Measurements from ENCODE around the gene SLC35D2.
"Not testable (repeated sequence)": the region's sequence is repeated elsewhere in the genome, so short reads cannot be mapped to it uniquely, and the experiment has no call there.

SLC35D2 gene

DNA sequence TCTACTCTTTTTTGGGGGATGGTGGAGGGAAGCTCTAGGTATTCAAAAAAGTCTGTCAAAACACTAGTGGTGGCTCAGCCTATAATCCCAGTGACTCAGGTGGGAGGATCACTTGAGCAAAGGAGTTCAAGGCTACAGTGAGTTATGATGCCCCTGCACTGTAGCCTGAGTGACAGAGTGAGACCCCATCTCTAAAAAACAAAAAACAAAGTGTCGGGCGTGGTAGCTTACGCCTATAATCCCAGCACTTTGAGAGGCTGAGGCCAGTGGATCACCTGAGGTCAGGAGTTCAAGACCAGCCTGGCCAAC is 15.8 kb upstream of the SLC35D2 start:
- DNase-seq = no peak

DNA sequence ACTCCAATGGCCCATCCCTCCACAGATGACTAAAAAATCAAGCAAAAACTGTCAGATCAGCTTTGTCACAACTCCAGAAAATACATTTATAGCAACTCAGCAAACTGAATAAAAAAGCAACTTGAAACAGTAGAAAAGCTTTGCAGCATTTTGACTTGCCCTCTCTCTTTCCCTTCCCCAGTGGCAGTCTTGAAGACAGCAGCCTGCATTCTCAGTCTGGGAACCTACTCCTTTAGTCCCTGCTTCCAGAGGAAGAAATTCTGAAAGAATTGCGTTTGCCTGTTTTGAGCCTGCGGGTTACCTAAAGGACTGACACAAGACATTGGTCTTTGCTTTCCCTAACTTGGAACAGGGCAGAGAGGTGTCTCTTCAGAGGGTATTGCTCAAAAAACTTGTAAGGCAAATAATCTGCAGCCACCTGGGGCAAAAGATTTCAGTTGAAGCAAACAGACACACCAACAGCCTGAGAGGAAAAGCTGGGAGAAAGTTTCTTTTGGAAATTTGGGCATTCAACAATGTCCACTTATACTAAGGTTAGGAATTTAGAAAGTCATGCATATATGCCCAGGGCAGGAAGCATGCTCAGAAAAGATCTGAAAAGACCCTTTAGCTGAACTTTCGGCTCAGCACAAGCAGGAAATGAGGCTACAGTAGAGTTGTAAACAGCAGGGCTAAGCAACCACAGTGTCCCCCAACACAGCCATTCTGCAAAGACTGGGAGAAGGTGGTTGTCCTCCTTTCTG is 15.2 kb upstream of the SLC35D2 start:
- no peak for DNase-seq

DNA sequence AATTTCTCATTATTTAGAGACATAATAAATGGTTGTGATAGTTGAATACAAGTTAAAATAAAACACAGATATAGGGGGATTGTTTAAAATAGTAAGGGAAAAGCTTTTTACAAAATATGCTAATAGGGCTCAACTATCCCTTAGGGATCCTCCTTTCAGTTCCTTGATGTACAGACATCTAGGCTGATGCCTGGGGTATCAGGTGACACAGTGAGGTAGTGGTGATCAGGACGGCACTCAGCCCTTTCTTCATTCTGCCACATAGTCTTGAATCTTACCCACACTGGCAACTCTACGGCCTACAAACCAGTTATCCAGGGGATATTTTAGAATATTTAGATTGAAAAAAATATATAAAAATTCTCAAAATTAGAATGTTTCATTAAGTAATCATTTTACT is 12.5 kb upstream of the SLC35D2 start:
- no peak for DNase-seq

DNA sequence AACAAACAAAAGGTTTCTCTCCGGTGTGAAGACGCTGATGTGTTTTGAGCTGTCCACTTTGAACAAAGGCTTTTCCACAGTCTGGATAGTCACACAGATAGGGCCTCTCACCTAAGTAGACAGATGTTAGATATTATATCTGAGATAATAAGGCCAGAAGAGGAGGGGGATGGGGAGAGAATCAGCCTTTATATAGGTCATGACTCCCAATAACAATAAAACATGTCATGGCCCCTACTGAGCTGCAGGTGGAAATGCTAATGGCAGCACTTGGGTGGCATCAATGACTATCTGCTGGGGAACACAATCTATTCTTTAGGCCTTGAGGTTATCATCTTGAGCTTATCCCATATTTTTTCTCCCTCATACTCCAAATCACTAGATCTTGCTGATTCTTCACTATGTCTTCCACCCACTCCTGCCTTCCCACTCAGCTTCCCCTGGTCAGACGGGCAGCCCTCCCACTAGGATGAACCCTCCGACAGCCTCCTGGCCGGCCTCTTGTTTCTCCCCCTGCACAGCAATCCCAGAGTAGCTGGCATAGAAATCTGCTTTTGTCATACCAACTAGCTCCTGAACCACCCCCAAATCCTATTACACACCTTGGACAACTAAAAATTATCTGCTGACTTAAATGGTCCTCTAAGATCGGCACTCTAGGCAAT is 11.5 kb upstream of the SLC35D2 start:
- no peak for DNase-seq

DNA sequence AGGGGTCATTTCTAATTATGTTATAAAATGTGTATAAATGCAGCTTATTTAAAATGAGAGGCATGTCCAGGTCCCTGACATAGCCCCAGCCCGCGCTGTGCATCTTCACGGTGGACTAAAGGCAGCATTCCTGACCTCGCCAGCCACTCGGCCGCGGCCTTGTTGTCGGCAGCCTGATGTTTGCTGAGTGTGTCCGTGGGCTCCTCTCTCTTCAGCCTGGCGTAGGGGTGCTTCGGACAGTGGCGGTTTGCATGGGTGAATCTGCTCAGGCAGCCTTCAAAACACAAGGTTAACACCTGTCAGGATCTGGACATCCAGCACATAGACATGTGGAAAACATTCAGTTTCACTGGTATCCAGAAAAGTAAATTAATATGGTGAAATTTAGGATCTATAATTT is 8.8 kb upstream of the SLC35D2 start:
- no peak for DNase-seq

DNA sequence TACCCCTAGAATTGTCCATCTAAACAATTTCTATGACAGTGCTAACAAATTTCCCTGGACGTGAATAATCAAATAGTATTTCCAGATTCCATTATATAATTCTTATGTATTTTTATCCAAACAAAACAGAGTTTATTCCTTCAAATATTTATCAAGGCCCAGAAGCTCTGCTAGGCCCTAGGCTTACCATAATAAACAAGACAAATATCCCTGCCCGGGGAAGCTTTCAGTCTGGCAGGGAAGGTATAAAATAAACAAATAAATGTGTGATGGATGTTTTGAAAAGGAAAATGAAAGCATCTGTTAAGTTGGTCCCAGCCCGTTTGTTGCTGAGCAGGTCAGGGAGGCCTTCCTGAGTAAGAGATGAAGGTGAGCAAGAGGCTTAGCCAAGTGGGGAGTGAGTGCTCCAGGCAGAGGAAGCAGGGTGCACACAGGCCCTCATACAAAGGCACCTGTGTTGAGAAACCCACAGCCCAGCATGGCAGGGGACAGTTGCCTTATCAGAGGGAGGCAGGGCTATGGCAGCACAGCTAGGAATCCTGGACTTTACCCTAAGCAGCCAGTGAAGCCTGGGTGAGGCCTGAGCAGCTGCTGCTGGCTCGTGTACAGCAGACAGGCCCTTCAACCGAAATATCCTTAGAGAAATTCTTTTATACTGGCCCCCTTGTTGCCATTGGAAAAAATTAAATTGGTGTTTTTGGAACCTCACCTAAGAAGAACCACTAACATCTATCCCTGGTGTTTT is 7.7 kb upstream of the SLC35D2 start:
- DNase-seq = no peak

DNA sequence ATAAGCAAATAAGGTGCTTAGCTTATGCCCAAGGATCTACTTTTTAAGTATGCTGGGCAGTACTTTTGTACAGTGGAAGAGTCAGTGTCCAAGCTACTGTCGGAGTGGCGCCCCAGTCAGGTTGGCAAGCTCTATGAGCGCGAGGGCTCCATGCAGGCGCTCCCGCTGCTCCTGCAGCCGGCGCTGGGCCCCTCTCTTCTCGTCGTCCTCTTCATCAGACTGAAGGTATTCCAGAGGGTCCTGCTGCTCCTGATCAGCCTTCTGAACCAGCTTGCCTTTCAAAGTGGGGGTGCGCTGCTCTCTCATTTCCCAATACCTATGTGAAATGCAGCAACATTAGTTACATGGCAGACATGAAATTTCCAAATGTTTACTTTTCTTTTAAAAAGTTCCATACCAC is 4.6 kb upstream of the SLC35D2 start:
- DNase-seq = no peak

DNA sequence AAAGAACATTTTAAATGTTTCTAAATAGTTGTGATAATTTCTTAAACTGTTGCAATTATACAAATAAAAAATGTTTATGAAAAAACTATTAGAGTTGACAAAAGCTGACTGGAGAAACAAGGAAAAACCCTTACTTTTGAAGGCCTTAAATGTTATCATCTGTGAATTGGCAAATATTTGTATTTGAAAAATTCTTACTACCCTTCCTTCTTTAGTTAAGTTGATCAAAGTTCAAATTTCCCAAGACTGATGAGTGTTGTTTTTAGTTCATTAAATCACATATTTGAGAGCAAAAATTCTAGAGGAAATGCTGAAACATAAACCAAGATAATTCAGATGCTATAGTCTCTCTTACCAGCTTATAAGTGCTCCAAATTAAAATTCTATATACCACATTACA is 2.6 kb upstream of the SLC35D2 start:
- no peak for DNase-seq

DNA sequence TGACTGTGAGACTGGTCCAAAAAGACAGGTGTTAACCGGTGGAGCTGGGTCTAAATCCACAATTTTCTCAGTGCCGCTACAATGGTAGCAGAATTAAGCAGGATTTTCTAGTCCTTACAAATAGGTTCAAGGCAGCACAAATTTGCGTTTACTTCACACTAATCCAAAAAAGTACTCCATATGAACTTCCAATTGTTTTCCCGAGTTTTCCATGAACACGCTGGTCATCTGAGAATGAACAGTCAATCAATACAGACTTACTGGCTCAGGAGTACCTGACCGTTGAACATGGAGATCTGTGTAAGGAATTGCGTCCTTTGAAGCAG is 709 bp downstream of the SLC35D2 start:
- no peak for DNase-seq

DNA sequence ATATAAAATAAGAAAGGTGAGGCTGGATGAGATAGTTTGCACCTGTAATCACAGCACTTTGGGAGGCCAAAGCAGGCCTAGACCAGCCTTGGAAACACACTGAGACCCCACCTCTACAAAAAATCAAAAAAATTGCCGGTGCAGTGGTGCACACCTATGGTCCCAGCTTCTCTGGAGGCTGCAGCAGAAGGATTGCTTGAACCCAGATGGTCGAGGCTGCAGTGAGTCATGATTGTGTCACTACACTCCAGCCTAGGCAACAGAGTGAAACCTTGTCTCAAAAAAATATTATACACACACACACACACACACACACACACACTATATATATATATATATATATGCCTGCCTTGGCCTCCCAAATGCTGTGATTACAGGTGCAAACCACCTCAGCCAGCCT is 1.3 kb downstream of the SLC35D2 start:
- no peak for DNase-seq

DNA sequence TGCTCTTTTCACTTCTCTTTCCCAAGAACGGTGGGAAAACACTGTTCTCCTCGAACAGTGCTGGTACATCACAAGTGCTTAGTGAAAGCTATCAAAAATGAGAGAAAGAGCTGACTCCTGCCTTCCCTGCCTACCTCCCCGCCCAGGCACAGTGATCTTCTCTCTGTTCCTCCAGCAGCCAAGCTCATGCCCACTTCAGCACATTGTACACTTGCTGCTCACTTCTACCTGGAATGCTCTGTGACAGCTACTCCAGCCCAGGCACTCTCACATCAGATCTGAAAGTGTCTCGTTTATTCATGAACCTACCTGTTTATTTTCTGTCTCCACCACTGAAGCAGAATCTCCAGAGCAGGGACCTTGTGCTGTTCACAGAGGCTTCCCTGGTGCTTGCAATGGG is 1.8 kb downstream of the SLC35D2 start:
- DNase-seq = no peak

DNA sequence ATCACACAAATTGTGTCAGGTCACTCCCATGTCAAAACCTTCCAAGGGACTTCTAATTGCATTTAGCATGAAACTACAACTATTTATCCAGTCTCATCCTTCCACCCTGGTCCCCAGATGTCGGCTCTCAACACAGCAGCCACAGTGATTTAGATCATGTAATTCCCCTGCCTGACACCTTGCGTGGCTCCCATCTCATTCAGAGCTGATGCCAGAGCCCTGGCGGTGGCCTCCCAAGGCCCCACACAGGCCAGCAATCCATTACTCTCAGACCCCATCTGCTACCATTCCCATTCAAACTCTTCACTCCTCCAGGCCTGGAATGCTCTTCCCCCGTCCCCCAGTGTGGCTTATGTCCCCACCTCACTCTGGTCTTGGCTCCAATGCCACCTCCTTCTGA is 2.4 kb downstream of the SLC35D2 start:
- DNase-seq = no peak

DNA sequence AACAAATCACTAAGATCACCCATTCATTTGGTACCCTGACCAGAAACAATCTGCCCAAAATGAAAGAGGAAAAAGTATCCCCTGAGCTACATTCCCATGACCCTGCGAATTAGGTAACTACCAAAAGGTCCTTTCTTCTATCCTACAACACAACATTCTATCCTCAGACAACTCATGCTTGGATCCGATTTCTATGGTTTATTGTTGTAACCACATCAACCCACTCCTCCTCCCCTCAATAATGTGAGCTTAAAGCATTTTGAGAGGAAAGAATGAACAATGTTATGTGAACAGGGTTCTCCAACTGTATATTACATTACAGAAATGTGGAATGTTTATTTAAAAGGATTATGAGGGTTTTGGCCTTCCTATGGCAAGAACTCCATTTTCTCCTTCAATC is 4.0 kb downstream of the SLC35D2 start:
- peak; percentile 10 for DNase-seq

DNA sequence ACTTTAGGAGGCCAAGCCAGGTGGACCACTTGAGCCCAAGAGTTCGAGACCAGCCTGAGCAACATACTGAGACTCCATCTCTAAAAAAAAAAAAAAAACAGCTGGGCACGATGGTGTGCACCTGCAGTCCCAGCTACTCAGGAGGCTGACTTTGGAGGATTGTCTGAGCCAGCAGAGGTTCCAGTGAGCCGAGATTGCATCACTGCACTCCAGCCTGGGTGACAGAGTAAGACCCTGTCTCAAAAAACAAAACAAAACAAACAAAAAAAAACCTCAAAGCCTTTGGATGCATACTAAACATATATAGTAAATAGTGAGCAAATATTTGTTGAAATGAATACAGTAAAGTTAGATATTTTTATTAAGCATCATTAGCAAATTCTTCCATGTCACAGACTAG is 5.3 kb downstream of the SLC35D2 start:
- DNase-seq = no peak

DNA sequence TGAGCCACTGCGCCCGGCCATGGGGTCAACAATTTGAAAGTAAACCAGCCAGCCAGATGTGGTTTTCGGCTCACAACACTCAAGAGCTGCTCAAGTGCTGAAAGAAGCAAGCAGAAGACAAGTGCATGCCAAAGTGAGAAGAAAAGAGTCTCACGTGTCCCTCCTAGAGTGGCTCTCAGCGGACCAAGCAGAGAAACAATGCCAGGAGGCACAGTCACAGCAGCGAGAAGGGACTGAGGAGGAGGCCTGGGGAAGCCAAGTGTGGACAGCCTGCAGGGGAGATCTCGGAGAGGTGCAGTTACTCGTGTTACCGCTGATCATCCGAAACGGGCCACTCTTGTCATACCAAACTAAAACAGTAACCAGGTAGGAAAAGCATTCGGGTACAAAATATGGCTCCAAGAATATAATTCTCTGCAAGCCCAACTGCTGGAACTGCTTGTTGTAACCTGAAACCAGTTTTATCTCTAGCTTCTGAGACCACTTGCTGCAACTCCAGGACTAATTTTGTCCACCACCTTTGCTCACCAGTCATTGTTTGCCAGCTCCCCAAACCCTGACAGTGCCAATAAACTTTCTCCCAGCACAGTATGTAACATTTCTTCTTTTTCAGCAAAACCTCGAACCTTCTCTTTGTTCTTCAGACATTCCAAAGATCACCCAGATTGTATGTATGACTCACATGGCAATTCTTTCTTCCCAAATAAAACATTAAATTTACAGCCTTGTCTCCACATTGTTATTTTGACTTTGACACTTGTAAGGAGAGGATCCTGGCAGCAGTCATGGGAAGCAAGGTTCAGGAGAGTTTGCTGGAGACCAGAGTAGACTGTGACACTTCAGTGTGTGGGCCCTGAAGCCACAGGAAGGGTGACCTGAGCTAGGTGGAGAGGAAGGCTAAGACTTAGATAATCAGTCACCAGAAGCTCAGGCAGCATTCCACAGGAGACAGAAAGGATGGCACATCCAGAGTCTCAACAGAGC is 6.3 kb downstream of the SLC35D2 start:
- no peak for DNase-seq

DNA sequence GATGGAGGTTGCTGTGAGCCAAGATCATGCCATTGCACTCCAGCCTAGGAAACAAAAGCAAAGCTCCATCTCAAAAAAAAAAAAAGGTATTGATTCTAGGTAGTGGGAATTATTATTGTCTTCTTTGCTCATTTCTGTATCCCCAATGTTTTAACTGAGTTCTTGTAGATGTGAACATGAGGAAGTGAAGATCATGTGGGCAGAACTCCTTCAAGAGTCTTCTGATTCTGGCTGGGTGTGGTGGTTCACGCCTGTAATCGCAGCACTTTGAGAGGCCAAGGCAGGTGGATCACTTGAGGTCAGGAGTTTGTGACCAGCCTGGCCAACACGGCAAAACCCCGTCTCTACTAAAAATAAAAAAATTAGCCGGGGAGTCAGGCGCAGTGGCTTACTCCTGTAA is 8.0 kb downstream of the SLC35D2 start:
- DNase-seq = not testable (repeated sequence)

DNA sequence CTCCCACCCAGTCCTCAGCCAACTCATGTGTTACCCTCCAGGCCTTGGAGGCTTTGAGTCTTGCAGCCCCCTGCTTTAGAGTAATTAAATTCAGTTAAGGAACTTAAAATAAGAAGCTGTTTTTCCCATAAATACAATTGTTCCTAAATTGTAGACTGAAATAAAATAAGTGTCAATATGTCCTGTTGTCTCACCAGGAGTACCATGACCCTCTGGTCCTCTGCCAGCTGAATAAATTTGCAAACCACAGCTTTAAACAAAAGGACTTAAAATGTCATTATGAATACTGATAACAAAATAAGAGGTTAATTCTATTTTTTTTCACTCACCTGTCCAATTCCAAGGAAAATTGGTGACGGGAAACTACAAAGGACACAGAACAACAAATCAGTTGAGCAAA is 15.6 kb downstream of the SLC35D2 start:
- DNase-seq = no peak

DNA sequence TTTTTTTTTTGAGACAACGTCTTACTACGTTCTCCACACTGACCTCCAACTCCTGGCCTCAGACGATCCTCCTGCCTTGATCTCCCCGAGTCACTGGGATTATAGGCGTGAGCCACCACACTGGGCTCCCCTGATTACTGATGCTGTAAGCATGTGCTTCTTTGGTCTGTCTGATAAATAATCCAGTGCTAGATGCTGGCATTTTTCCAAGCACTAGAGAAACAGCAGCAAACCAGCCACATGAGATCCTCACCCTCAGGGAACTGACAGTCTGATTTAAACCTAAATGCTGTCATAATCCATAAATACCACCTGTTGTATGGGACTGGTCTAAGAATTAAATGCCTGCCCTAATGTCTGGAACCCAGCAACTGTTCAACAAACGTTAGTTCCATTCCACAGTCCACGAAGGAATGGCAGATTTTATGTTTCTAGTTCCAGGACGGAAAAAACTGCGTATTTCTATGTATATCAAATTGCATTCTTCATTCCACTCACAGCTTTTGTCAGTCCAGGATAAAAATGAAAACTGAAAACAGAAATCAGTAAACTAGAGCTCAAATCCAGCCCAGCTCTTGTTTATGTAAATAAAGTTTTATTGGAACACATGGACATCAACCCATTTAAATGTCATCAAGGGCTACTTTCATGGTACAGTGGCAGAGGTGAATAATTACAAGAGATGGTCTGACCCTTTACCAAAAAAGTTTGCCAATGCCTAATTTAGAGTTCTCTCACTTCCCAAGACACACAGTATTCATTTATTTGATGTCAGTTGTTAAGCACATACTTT is 20.1 kb downstream of the SLC35D2 start:
- DNase-seq = no peak

DNA sequence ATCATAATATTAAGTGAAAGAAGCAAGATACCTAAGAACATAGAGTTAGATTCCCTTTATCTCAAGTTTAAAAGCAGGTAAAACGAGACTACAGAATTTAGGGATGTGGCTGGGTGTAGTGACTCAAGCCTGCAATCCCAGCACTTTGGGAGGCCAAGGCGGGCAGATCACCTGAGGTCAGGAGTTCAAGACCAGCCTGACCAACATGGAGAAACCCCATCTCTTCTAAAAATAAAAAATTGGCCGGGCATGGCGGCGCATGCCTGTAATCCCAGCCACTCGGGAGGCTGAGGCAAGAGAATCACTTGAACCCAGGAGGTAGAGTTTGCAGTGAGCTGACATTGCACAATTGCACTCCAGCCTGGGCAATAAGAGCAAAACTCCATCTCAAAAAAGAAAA is 21.4 kb downstream of the SLC35D2 start:
- DNase-seq = not testable (repeated sequence)

DNA sequence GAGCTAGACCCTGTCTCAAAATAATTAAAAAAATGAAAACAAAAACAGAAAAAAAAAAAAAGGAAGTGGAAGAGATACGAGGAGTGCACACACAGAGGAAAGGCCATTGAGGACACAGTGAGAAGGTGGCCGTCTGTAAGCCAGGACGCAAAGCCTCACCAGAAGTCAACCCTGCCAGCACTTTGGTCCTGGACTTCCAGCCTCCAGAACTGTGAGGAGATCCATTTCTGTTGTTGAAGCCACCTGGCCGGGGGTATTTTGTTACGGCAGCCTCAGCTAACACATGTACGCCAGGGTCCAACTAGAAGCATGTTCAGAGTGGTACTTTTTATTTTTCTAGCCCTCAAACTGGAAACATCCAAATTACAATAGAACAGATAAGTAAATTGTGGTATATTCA is 21.8 kb downstream of the SLC35D2 start:
- no peak for DNase-seq

DNA sequence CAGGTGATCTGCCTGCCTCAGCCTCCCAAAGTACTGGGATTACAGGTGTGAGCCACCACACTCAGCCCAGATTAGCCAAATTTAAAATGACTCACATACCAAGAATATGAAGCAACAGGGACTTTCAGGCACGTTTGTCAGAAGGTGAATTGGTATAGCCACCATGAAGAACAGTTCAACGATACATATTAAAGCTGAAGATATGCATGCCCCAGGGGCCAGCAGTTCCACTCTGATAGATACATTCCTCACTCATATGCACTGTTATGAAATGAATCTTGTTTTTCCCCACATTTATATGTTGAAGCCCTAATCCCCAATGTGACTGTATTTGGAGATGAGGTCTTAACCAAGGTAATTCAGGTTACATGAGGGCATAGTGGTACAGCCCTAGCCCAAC is 22.5 kb downstream of the SLC35D2 start:
- no peak for DNase-seq

DNA sequence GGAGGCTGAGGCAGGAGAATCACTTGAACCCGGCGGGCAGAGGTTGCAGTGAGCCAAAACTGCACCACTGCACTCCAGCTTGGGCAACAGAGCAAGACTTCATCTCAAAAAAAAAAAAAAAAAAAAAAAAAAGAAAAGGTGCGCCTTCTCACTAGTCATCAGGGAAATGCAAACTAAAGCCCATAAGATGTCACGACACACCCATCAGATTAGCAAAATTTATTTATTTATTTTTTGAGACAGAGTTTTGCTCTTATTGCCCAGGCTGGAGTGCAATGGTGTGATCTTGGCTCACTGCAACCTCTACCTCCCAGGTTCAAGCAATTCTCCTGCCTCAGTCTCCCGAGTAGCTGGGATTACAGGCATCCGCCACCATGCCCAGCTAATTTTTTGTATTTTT is 23.0 kb downstream of the SLC35D2 start:
- DNase-seq = not testable (repeated sequence)
